ENCODE data around the gene VGLL3. TPM values are rescaled to one million over a fixed set of nuclear protein-coding genes. Genes with fewer than 3 reads are reported as not detected.

The VGLL3 gene
- total RNA-seq, 1 experiment from 2014 or later: 0.10 TPM

DNA sequence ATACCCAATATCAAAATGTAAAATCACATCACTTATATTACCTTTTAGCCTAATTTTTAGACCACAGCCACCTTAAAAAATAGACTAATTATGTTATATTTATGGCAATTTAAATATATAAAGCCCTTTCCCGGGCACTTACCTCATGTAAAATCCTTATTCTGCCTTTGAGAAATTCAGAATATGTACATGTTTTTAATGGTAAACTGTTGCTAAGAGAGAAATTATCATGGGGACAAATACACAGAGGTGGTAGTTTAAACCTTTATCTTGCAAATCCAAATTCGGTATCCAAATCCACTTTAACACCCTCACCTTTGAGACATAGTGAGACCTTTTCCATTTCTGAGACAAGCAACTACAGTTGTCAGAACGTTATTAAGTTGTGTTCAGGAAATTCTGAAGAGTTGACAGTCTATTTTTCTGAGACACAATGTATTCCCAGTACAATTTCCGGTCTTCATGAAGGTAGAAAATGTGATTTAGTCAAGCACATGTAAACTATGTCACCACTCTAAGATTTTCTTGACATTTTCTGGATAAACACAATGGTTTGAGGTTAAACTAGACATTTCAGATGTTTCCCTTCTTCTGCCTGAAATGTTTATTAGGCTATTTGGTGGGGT is 10.6 kb upstream of the VGLL3 start (continued):
- TF ChIP-seq, protein P1, sequence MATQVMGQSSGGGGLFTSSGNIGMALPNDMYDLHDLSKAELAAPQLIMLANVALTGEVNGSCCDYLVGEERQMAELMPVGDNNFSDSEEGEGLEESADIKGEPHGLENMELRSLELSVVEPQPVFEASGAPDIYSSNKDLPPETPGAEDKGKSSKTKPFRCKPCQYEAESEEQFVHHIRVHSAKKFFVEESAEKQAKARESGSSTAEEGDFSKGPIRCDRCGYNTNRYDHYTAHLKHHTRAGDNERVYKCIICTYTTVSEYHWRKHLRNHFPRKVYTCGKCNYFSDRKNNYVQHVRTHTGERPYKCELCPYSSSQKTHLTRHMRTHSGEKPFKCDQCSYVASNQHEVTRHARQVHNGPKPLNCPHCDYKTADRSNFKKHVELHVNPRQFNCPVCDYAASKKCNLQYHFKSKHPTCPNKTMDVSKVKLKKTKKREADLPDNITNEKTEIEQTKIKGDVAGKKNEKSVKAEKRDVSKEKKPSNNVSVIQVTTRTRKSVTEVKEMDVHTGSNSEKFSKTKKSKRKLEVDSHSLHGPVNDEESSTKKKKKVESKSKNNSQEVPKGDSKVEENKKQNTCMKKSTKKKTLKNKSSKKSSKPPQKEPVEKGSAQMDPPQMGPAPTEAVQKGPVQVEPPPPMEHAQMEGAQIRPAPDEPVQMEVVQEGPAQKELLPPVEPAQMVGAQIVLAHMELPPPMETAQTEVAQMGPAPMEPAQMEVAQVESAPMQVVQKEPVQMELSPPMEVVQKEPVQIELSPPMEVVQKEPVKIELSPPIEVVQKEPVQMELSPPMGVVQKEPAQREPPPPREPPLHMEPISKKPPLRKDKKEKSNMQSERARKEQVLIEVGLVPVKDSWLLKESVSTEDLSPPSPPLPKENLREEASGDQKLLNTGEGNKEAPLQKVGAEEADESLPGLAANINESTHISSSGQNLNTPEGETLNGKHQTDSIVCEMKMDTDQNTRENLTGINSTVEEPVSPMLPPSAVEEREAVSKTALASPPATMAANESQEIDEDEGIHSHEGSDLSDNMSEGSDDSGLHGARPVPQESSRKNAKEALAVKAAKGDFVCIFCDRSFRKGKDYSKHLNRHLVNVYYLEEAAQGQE (IDR thresholded peaks at IDR 0.05; ENCODE audit: low read depth): no peak
- TF ChIP-seq RAD21 (IDR thresholded peaks at IDR 0.05; ENCODE audit: low read depth) (no peak), EZH2 (IDR thresholded peaks at IDR 0.05) (no peak), ZNF274 (IDR thresholded peaks at IDR 0.05; ENCODE audit: low read depth, low read length) (no peak), POLR2AphosphoS5 (IDR thresholded peaks at IDR 0.05; ENCODE audit: low read depth, low read length) (no peak), EZH2phosphoT487 (IDR thresholded peaks at IDR 0.05; ENCODE audit: borderline replicate concordance) (no peak), YY1 (IDR thresholded peaks at IDR 0.05; ENCODE audit: extremely low read depth, insufficient replicate concordance, low read depth, low read length) (no peak)

DNA sequence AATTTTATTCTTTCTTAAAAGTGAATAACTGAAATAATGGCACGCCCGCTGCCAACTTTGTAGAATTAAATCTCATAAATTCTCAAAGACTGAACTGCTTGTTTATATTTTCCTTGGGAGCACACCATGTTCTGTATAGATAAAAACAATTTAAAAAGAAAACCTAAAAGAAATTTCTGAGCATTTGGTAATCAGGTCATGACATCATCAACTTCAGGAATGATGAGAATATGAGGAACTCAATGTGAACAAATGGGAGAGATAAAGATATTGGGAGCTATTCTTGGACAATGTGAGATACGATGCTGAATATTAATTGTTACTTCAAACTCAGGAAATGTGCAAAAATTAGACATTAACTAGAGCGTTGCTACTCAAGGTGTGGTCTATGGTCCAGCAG is 10.0 kb upstream of the VGLL3 start:
- intact Hi-C loops (cut with micrococcal nuclease): no loop called here
- Histone ChIP-seq H3K27ac (ENCODE audit: low read depth, low read length) (no peak overlapping the region), H3K4me2 (ENCODE audit: low read length) (no peak overlapping the region), H3K9ac (ENCODE audit: low read length) (no peak overlapping the region), H3K27me3 (ENCODE audit: insufficient read depth, low read length) (no peaks in the 10 kb centered on the region), H3K4me1 (ENCODE audit: control insufficient read depth in 1 of 2, insufficient read depth in 2 of 2, low read length in 2 of 2) (peaks cover 0 to under 1% of the 10 kb centered on the region in 2 experiments; a peak in 1 of 4 replicates), H3K9me3 (ENCODE audit: control insufficient read depth in 1 of 2, insufficient read depth in 1 of 2, low read depth in 1 of 2, low read length in 2 of 2) (no peaks in the 10 kb centered on the region), H3K9me2 (ENCODE audit: insufficient read depth) (no peaks in the 10 kb centered on the region), H3K36me3 (ENCODE audit: control insufficient read depth in 1 of 2, insufficient read depth in 2 of 2, low read length in 2 of 2) (no peaks in the 10 kb centered on the region), H3K4me3 (replicated peaks in 1 of 2; ENCODE audit: low read depth in 1 of 2, low read length in 2 of 2) (no peak overlapping the region), H3K79me2 (ENCODE audit: insufficient read depth, low read length) (no peaks in the 10 kb centered on the region), H4K20me1 (ENCODE audit: insufficient read depth) (no peaks in the 10 kb centered on the region), H2AFZ (ENCODE audit: low read depth, low read length, poor library complexity, severe bottlenecking) (no peak overlapping the region)
- no peak for DNase-seq (ENCODE audit: low read depth, low spot score)
- ChIA-PET RAD21 (ENCODE audit: low non-redundant PET in 1 of 2, low total read pairs in 2 of 2, uncharacterized antibody in 2 of 2, unreplicated experiment in 2 of 2) (no interaction called here), POLR2A (no interaction called here), CTCF (no interaction called here)
- ATAC-seq: no peak
- TF ChIP-seq SP1 (IDR thresholded peaks at IDR 0.05; ENCODE audit: low read depth) (no peak), CEBPB (IDR thresholded peaks at IDR 0.05; ENCODE audit: low read depth) (no peak), CBX3 (IDR thresholded peaks at IDR 0.05; ENCODE audit: low read depth) (no peak), POLR2AphosphoS5 (IDR thresholded peaks at IDR 0.05; ENCODE audit: low read depth, low read length) (no peak), EZH2phosphoT487 (IDR thresholded peaks at IDR 0.05; ENCODE audit: borderline replicate concordance) (no peak), ZNF274 (IDR thresholded peaks at IDR 0.05; ENCODE audit: low read depth, low read length) (no peak), EZH2 (IDR thresholded peaks at IDR 0.05) (no peak)
- BruUV-seq (replicated peaks): no TSS peak
